Neural cell (in vitro differentiated cells): ENCODE measurements around the gene KAT2A. TPM values are rescaled to one million over a fixed set of nuclear protein-coding genes. Genes with fewer than 3 reads are reported as not detected.

Source experiments
- H2AFZ ChIP-seq: fragments of 200-600, 300-800 bp; sonication (generic), shearing (Covaris generic); 2 replicates; pipeline ENCODE4 v1.6.0; 2014; ENCODE audit warnings: low read depth, mild to moderate bottlenecking, antibody characterized with exemption, low read length, moderate library complexity
- H3F3A ChIP-seq: fragments of 200-600 bp; shearing (Covaris generic); 2 replicates; pipeline ENCODE4 v1.6.1; 2016; ENCODE audit warnings: mild to moderate bottlenecking, moderate library complexity, mixed read lengths, antibody characterized with exemption, low read length; ENCODE audit not compliant: insufficient read depth, poor library complexity, severe bottlenecking
- H3K27ac ChIP-seq: fragments of 200-600, 300-800 bp; sonication (generic), shearing (Covaris generic); 2 replicates; pipeline ENCODE4 v1.5.1; 2014; ENCODE audit warnings: mild to moderate bottlenecking, low read length, moderate library complexity
- H3K27me3 ChIP-seq: fragments of 300-800, 200-600 bp; sonication (generic), shearing (Covaris generic); 2 replicates; pipeline ENCODE4 v1.6.0; 2014; ENCODE audit warnings: mild to moderate bottlenecking, low read depth, low read length, moderate library complexity; ENCODE audit not compliant: insufficient read depth
- H3K36me3 ChIP-seq: fragments of 300-800, 200-600 bp; sonication (generic), shearing (Covaris generic); 2 replicates; pipeline ENCODE4 v1.5.1; 2014; ENCODE audit warnings: mild to moderate bottlenecking, antibody characterized with exemption, low read length, moderate library complexity; ENCODE audit not compliant: insufficient read depth
- H3K4me2 ChIP-seq: fragments of 300-800, 200-600 bp; sonication (generic), shearing (Covaris generic); 2 replicates; pipeline ENCODE4 v1.6.0; 2014; ENCODE audit warnings: mild to moderate bottlenecking, low read length
- H3K4me3 ChIP-seq: fragments of 300-800, 200-600 bp; sonication (generic), shearing (Covaris generic); 2 replicates; pipeline ENCODE4 v1.5.1; 2014; ENCODE audit warnings: mild to moderate bottlenecking, low read length, moderate library complexity
- H3K79me2 ChIP-seq: fragments of 200-600 bp; shearing (Covaris generic); replicated peaks from 2 replicates; pipeline ENCODE4 v1.6.0; 2014; ENCODE audit warnings: mild to moderate bottlenecking, low read length, moderate library complexity; ENCODE audit not compliant: insufficient read depth
- H3K9ac ChIP-seq: fragments of 300-800, 200-600 bp; sonication (generic), shearing (Covaris generic); 2 replicates; pipeline ENCODE4 v1.6.1; 2016; ENCODE audit warnings: mild to moderate bottlenecking, low read length, mixed read lengths
- H3K9me2 ChIP-seq: fragments of 200-600 bp; shearing (Covaris generic); 2 replicates; pipeline ENCODE4 v1.6.1; 2016; ENCODE audit warnings: mild to moderate bottlenecking, low read length, mixed read lengths; ENCODE audit not compliant: insufficient read depth
- H3K9me3 ChIP-seq: fragments of 200-600, 300-800 bp; sonication (generic), shearing (Covaris generic); 2 replicates; pipeline ENCODE4 v1.6.1; 2016; ENCODE audit warnings: mild to moderate bottlenecking, mixed run types, low read length, moderate library complexity, mixed read lengths
- H4K20me1 ChIP-seq: fragments of 200-600 bp; shearing (Covaris generic); 2 replicates; pipeline ENCODE4 v1.6.1; 2016; ENCODE audit warnings: mild to moderate bottlenecking, mixed run types; ENCODE audit not compliant: insufficient read depth
- EP300 ChIP-seq: fragments of 450-650 bp; conservative IDR thresholded peaks from 2 replicates; pipeline ENCODE4 v1.6.1; 2014; ENCODE audit warnings: antibody characterized with exemption, mild to moderate bottlenecking, moderate library complexity; ENCODE audit not compliant: poor library complexity, severe bottlenecking
- EZH2 ChIP-seq: fragments of 200-600, 300-800 bp; shearing (Covaris generic), sonication (generic); IDR thresholded peaks from 2 replicates; pipeline ENCODE4 v1.6.1; 2014; ENCODE audit warnings: antibody characterized with exemption, low read length, borderline replicate concordance, mild to moderate bottlenecking; ENCODE audit not compliant: insufficient read depth, poor library complexity, severe bottlenecking
- MXI1 ChIP-seq: fragments of 450-650 bp; conservative IDR thresholded peaks from 2 replicates; pipeline ENCODE4 v1.6.1; 2014; ENCODE audit warnings: antibody characterized with exemption, mild to moderate bottlenecking; ENCODE audit not compliant: poor library complexity, severe bottlenecking
- POLR2AphosphoS5 ChIP-seq: IDR thresholded peaks from 2 replicates; pipeline ENCODE4 v1.6.1; 2012
- RAD21 ChIP-seq: fragments of 450-650 bp; conservative IDR thresholded peaks from 2 replicates; pipeline ENCODE4 v1.6.1; 2014; ENCODE audit warnings: antibody characterized with exemption, mild to moderate bottlenecking, moderate library complexity
- SMC3 ChIP-seq: fragments of 450-650 bp; conservative IDR thresholded peaks from 2 replicates; pipeline ENCODE4 v1.6.1; 2014; ENCODE audit warnings: antibody characterized with exemption, mild to moderate bottlenecking, moderate library complexity; ENCODE audit not compliant: poor library complexity
- TAF1 ChIP-seq: IDR thresholded peaks from 2 replicates; pipeline ENCODE4 v1.6.1; 2012; ENCODE audit warnings: low read depth
- polyA plus RNA-seq: library from polyadenylated mRNA; depleted of rRNA; stranded (reverse); fragments of >200 nt; gene quantifications from 2 replicates; pipeline ENCODE4 v1.2.3, GENCODE V29; 2014
- TF ChIP-seq, protein P1 (sequence below): IDR thresholded peaks from 2 replicates; pipeline ENCODE4 v1.6.1; 2012; ENCODE audit warnings: borderline replicate concordance
- TF ChIP-seq, protein P2 (sequence below): fragments of 450-650 bp; IDR thresholded peaks from 2 replicates; pipeline ENCODE4 v1.5.1; 2014; ENCODE audit warnings: antibody characterized with exemption, mild to moderate bottlenecking, moderate library complexity; ENCODE audit not compliant: poor library complexity, severe bottlenecking

The KAT2A gene
- polyA plus RNA-seq, 1 donor from 2014 or later: 39.9 TPM

DNA sequence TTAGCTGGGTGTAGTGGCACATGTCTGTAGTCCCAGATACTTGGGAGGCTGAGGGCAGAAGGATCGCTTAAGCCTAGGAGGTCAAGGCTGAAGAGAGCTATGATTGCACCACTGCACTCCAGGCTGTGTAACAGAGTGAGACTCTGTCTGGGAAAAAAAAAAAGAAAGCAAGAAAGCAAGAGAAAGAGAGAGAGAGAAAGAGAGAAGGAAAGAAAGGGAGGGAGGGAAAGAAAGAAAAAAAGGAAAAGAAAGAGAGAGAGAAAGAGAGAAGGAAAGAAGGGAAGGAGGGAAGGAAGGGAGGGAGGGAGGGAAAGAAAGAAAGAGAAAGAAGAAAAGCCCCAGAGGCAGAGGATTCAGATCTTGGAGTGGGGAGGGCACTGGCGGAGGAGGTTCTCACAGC lies 15.2 kb downstream of the KAT2A start:
- H4K20me1 ChIP-seq: no peaks in the 10 kb centered on the region
- H3K27me3 ChIP-seq: no peaks in the 10 kb centered on the region
- no peak overlapping the region for H3K9ac ChIP-seq
- no peaks in the 10 kb centered on the region for H3K9me3 ChIP-seq
- no peak overlapping the region for H2AFZ ChIP-seq
- H3K9me2 ChIP-seq: no peaks in the 10 kb centered on the region
- H3K4me3 ChIP-seq: no peak overlapping the region
- no peaks in the 10 kb centered on the region for H3F3A ChIP-seq
- H3K27ac ChIP-seq: no peak overlapping the region
- H3K4me2 ChIP-seq: no peak overlapping the region
- H3K36me3 ChIP-seq: no peaks in the 10 kb centered on the region
- TF ChIP-seq EZH2: no peak
- no peaks in the 10 kb centered on the region for H3K79me2 ChIP-seq

DNA sequence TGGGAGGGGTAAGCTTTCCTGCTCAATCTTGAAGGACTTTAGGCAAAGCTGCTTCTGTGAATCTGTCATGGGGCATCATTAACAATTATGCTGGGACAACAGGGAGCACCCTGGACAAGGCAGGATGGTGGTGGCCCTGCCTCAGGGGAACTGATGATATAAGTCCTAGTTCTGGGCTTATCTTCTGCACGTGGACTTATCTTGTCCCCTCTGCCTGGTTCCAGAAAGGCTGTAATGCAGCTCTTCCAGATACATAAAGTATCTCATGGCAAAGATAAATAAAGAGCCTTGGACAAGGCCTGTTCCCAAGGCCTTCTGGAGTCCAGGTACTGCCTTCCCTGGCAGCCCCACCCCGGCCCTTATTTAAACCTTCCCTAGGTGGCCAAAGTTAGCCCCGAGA lies 16.9 kb downstream of the KAT2A start:
- Histone ChIP-seq H4K20me1 (no peaks in the 10 kb centered on the region), H3K36me3 (no peaks in the 10 kb centered on the region), H3K27ac (no peak overlapping the region), H3K9ac (no peak overlapping the region), H3K4me2 (no peak overlapping the region), H3K9me3 (no peaks in the 10 kb centered on the region), H3K27me3 (no peaks in the 10 kb centered on the region), H3K9me2 (no peaks in the 10 kb centered on the region), H2AFZ (no peak overlapping the region), H3K4me3 (no peak overlapping the region), H3K79me2 (no peaks in the 10 kb centered on the region), H3F3A (no peaks in the 10 kb centered on the region)
- no peak for TF ChIP-seq EZH2
- no peak for TF ChIP-seq RAD21
- TF ChIP-seq, protein P1, sequence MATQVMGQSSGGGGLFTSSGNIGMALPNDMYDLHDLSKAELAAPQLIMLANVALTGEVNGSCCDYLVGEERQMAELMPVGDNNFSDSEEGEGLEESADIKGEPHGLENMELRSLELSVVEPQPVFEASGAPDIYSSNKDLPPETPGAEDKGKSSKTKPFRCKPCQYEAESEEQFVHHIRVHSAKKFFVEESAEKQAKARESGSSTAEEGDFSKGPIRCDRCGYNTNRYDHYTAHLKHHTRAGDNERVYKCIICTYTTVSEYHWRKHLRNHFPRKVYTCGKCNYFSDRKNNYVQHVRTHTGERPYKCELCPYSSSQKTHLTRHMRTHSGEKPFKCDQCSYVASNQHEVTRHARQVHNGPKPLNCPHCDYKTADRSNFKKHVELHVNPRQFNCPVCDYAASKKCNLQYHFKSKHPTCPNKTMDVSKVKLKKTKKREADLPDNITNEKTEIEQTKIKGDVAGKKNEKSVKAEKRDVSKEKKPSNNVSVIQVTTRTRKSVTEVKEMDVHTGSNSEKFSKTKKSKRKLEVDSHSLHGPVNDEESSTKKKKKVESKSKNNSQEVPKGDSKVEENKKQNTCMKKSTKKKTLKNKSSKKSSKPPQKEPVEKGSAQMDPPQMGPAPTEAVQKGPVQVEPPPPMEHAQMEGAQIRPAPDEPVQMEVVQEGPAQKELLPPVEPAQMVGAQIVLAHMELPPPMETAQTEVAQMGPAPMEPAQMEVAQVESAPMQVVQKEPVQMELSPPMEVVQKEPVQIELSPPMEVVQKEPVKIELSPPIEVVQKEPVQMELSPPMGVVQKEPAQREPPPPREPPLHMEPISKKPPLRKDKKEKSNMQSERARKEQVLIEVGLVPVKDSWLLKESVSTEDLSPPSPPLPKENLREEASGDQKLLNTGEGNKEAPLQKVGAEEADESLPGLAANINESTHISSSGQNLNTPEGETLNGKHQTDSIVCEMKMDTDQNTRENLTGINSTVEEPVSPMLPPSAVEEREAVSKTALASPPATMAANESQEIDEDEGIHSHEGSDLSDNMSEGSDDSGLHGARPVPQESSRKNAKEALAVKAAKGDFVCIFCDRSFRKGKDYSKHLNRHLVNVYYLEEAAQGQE: no peak
- TF ChIP-seq MXI1: no peak
- no peak for TF ChIP-seq TAF1
- no peak for TF ChIP-seq SMC3
- TF ChIP-seq, protein P2, sequence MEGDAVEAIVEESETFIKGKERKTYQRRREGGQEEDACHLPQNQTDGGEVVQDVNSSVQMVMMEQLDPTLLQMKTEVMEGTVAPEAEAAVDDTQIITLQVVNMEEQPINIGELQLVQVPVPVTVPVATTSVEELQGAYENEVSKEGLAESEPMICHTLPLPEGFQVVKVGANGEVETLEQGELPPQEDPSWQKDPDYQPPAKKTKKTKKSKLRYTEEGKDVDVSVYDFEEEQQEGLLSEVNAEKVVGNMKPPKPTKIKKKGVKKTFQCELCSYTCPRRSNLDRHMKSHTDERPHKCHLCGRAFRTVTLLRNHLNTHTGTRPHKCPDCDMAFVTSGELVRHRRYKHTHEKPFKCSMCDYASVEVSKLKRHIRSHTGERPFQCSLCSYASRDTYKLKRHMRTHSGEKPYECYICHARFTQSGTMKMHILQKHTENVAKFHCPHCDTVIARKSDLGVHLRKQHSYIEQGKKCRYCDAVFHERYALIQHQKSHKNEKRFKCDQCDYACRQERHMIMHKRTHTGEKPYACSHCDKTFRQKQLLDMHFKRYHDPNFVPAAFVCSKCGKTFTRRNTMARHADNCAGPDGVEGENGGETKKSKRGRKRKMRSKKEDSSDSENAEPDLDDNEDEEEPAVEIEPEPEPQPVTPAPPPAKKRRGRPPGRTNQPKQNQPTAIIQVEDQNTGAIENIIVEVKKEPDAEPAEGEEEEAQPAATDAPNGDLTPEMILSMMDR: no peak
- TF ChIP-seq POLR2AphosphoS5: no peak

DNA sequence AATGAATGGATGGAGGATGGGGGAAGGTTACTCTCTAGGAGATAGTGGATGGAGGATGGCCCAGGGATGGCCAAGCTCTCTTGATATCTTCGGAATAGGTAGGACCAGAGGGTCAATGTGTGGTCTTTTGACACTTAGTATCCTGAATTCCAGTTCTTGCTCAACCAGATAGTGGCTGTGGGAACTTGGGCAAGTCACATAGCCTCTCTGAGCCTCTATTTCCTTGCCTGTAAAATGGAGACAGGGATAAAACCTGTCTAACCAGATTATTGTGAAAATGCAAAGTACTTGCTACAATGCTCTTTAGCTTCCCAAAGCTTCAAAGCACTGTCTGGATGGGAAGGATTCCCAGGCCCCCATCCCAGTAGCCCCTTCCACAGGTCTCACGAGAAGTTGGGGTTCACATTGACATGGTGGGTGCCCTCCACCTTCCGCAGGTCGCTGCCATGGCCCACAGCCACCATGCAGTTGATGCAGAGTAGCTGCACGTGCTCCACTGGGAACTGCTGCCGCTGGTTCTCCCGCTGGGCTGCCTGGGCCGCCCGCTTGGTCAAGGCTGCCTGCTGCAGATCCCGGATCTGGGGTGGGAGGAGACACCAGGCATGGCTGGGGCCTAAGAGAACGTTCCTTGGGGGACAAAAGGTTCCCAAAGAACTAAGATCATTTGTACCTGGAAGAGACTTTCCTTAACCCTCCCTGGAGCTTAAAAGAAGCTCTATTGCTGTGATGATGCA lies 17.8 kb downstream of the KAT2A start:
- no peak overlapping the region for H2AFZ ChIP-seq
- TF ChIP-seq EP300 (no peak), EZH2 (no peak), TAF1 (no peak), MXI1 (no peak), SMC3 (no peak), POLR2AphosphoS5 (no peak), RAD21 (no peak)
- TF ChIP-seq, protein P2: no peak
- TF ChIP-seq, protein P1: no peak

More for the DNA sequence above, 17.8 kb downstream of the KAT2A start:
- Histone ChIP-seq H3K36me3 (no peaks in the 10 kb centered on the region), H3K4me3 (no peak overlapping the region), H3K79me2 (no peaks in the 10 kb centered on the region), H3K9me2 (no peaks in the 10 kb centered on the region), H4K20me1 (no peaks in the 10 kb centered on the region), H3K9ac (no peak overlapping the region), H3K27ac (no peak overlapping the region), H3K4me2 (no peak overlapping the region), H3K9me3 (no peaks in the 10 kb centered on the region), H3F3A (no peaks in the 10 kb centered on the region), H3K27me3 (peaks cover 4% of the 10 kb centered on the region)
